ENCODE results near the gene REEP3. TPM values are rescaled to one million over a fixed set of nuclear protein-coding genes. Genes with fewer than 3 reads are reported as not detected.
"Not testable (repeated sequence)": the region's sequence is repeated elsewhere in the genome, so short reads cannot be mapped to it uniquely, and the experiment has no call there.

REEP3 gene
- total and polyA plus RNA-seq, 2 of the 4 experiments (the other 2 are of a cell fraction), result 11.7 to 28.9 TPM

DNA sequence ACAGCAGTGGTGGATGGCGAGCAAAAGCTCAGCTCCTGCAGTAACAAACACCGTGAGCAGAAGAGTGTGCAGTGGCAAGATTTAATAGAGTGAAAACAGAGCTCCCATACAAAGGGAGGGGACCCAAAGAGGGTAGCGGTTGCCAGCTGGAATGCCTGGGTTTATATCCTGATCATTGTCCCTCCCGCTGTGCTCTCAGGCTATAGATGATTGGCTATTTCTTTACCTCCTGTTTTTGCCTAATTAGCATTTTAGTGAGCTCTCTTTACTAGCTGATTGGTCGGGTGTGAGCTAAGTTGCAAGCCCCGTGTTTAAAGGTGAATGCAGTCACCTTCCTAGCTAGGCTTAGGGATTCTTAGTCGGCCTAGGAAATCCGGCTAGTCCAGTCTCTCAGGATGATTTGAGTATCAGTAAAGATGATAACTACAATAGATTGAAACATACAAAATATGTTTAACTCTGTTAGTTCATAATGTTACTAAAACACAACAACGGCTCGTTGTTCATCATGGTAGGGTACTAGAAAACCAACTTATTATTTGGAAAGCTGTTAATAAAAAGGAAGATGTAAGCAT, 143.9 kb downstream of the REEP3 start:
- H2BK15ac ChIP-seq (ENCODE audit: low read depth, low read length); H2AK9ac ChIP-seq (replicated peaks; ENCODE audit: low read depth, low read length, poor library complexity); H3K14ac ChIP-seq (replicated peaks; ENCODE audit: low read depth, low read length); H4K91ac ChIP-seq (ENCODE audit: insufficient read depth, low read depth, low read length); H3K36me3 ChIP-seq (ENCODE audit: control insufficient read depth, insufficient read depth, low read length); H2AK5ac ChIP-seq (ENCODE audit: low read depth, low read length); H3K9me3 ChIP-seq (ENCODE audit: control insufficient read depth, insufficient read depth, low read length); H3K56ac ChIP-seq (ENCODE audit: extremely low read depth, insufficient read depth, low read length); H3K27ac ChIP-seq (ENCODE audit: insufficient read depth, low read length); H3K9me1 ChIP-seq (ENCODE audit: insufficient read depth, low read length); POLR2A ChIA-PET (ENCODE audit: unreplicated experiment); H2AFZ ChIP-seq (replicated peaks; ENCODE audit: low read length, poor library complexity); H4K8ac ChIP-seq (ENCODE audit: low read depth in 2 of 2, low read length in 2 of 2); H4K5ac ChIP-seq (ENCODE audit: low read depth, low read length); H3K9ac ChIP-seq (ENCODE audit: low read depth, low read length); DNase-seq; intact Hi-C loops (cut with micrococcal nuclease); H2BK20ac ChIP-seq (ENCODE audit: low read depth, low read length); CTCF ChIA-PET; H2BK120ac ChIP-seq (ENCODE audit: low read depth, low read length); H4K20me1 ChIP-seq (ENCODE audit: insufficient read depth, low read length); H3K18ac ChIP-seq (ENCODE audit: low read depth, low read length); H3K4ac ChIP-seq (ENCODE audit: low read depth, low read length); H3K27me3 ChIP-seq (ENCODE audit: control insufficient read depth, insufficient read depth, low read length); H3K23ac ChIP-seq (ENCODE audit: low read depth, low read length); H3K4me1 ChIP-seq (ENCODE audit: control insufficient read depth, insufficient read depth, low read length); dilution Hi-C loops (cut with HindIII; ENCODE audit: low sequenced_read_pairs, unreplicated experiment); H2BK5ac ChIP-seq (ENCODE audit: low read depth, low read length, poor library complexity, severe bottlenecking); BruUV-seq (replicated peaks); H3K4me3 ChIP-seq (ENCODE audit: insufficient read depth, low read depth, low read length); in situ Hi-C loops (cut with MboI; ENCODE audit: low sequenced_read_pairs); H3K4me2 ChIP-seq (ENCODE audit: low read depth, low read length); H3K79me1 ChIP-seq (ENCODE audit: low read depth in 1 of 2, low read length in 2 of 2); ATAC-seq (ENCODE audit: low read depth): not testable (repeated sequence)
- 83% methylated on average over 2 of the region's 10 CpGs; no CpG with 5 or more reads in 1 of the 2 experiments for WGBS, 2 experiments (ENCODE audit: extremely low coverage in 2 of 2, insufficient read length in 1 of 2)

All from IMR-90 (cell line).